CD4-positive, alpha-beta T cell (primary cell): Measurements from ENCODE around the gene CDRT4. TPM values are rescaled to one million over a fixed set of nuclear protein-coding genes. Genes with fewer than 3 reads are reported as not detected.

Experiments used
- ATAC-seq: fragments of 200-7000 bp; cut with Tn5 transposase; one replicate; pipeline ENCODE4 v1.10.0; 2022; ENCODE audit warnings: mild to moderate bottlenecking; ENCODE audit not compliant: poor library complexity
- CTCF ChIA-PET: fragments of 350-600 bp; sonication (Branson Sonifier 250); formaldehyde crosslinking; loops from one replicate; lab custom pipeline; 2021; ENCODE audit warnings: antibody characterized with exemption, inconsistent platforms; lab: Charles Lee
- POLR2A ChIA-PET: fragments of 350-600 bp; sonication (Branson Sonifier 250); formaldehyde crosslinking; loops from one replicate; lab custom pipeline; 2021; ENCODE audit warnings: antibody characterized with exemption, inconsistent platforms; lab: Charles Lee
- DNase-seq, 14 experiments: peaks; one replicate each; pipeline ENCODE4 v3.0.0-alpha.2; 2013 to 2020; ENCODE audit warnings: mixed read lengths in 2 of 14
- H3K27ac ChIP-seq, 2 donors: one replicate each; pipeline versions ENCODE4 v1.5.1 to v1.7.0; 2013; ENCODE audit warnings: low read length in 2 of 2, low read depth in 1 of 2, mild to moderate bottlenecking in 1 of 2
- H3K27me3 ChIP-seq, 2 experiments: 1 replicate in 1 of 2; 2 replicates in 1 of 2; pipeline versions ENCODE4 v1.6.1 to v1.7.0; 2013; ENCODE audit warnings: low read length in 2 of 2, control low read depth in 1 of 2, mild to moderate bottlenecking in 1 of 2, moderate library complexity in 1 of 2; ENCODE audit not compliant: insufficient read depth in 2 of 2, control insufficient read depth in 1 of 2
- H3K36me3 ChIP-seq: one replicate; pipeline ENCODE4 v1.6.1; 2013; ENCODE audit warnings: low read length, control low read depth; ENCODE audit not compliant: insufficient read depth
- H3K4me1 ChIP-seq: one replicate; pipeline ENCODE4 v1.6.1; 2013; ENCODE audit warnings: low read length, control low read depth; ENCODE audit not compliant: insufficient read depth
- H3K4me3 ChIP-seq: one replicate; pipeline ENCODE4 v1.5.1; 2013; ENCODE audit warnings: mild to moderate bottlenecking, low read length, moderate library complexity
- H3K9me3 ChIP-seq, 2 experiments: 1 replicate in 1 of 2; 2 replicates in 1 of 2; pipeline versions ENCODE4 v1.6.1 to v1.7.0; 2013; ENCODE audit warnings: low read length in 2 of 2, mild to moderate bottlenecking in 2 of 2, control low read depth in 1 of 2, moderate library complexity in 1 of 2; ENCODE audit not compliant: control insufficient read depth in 1 of 2, insufficient read depth in 1 of 2
- H3K27ac Mint-ChIP-seq: one replicate; pipeline ENCODE4 v1.8.0; 2020; ENCODE audit warnings: mixed read lengths
- H3K27me3 Mint-ChIP-seq: one replicate; pipeline ENCODE4 v1.8.0; 2021; ENCODE audit warnings: mixed read lengths
- H3K36me3 Mint-ChIP-seq: one replicate; pipeline ENCODE4 v1.8.0; 2021; ENCODE audit warnings: low read depth, mixed read lengths
- H3K4me1 Mint-ChIP-seq: one replicate; pipeline ENCODE4 v1.8.0; 2021; ENCODE audit warnings: low read depth, mixed read lengths
- H3K4me3 Mint-ChIP-seq: one replicate; pipeline ENCODE4 v1.8.0; 2020; ENCODE audit warnings: mild to moderate bottlenecking, mixed read lengths
- H3K9me3 Mint-ChIP-seq: one replicate; pipeline ENCODE4 v1.8.0; 2020; ENCODE audit warnings: mixed read lengths
- CTCF ChIP-seq: fragments of 200-600 bp; IDR thresholded peaks from one replicate; pipeline ENCODE4 v1.8.0; 2022; ENCODE audit warnings: antibody characterized with exemption, mild to moderate bottlenecking
- intact Hi-C, 2 experiments: fragments of 100-400 bp; cut with DNase I in 1 of 2; cut with micrococcal nuclease in 1 of 2; formaldehyde crosslinking; loops; one replicate each; pipeline versions ENCODE4 v1.15.1 to v1.9.0; 2023 to 2025; cut with DNase I, micrococcal nuclease
- total RNA-seq, 174 experiments: library from RNA in 2 of 174; stranded (reverse) in 2 of 174; gene quantifications; one replicate each; pipeline ENCODE4 v1.2.3 and lab custom pipeline; 2021 to 2026

Gene CDRT4
- total RNA-seq, 2 experiments from 2014 or later: 0.89 to 3.3 TPM

- DNase-seq: no peak
- Mint-ChIP-seq H3K4me3 (no peak overlapping the region), H3K9me3 (no peaks in the 10 kb centered on the region), H3K4me1 (no peaks in the 10 kb centered on the region), H3K36me3 (no peaks in the 10 kb centered on the region), H3K27me3 (no peaks in the 10 kb centered on the region), H3K27ac (no peak overlapping the region)
- no peak for ATAC-seq
- Histone ChIP-seq H3K27ac (no peak overlapping the region), H3K36me3 (no peaks in the 10 kb centered on the region), H3K4me3 (no peak overlapping the region), H3K27me3 (no peaks in the 10 kb centered on the region), H3K9me3 (no peaks in the 10 kb centered on the region), H3K4me1 (no peaks in the 10 kb centered on the region)
- TF ChIP-seq CTCF: no peak
- CTCF ChIA-PET: no interaction called here
- POLR2A ChIA-PET: no interaction called here
- intact Hi-C loops: no loop called here
Observed at GRCh38 chr17:15424521-15424920, 42.9 kb downstream of the CDRT4 start.

GRCh38 chr17:15422392-15422965, 44.9 kb downstream of the CDRT4 start:
- no peak overlapping the region for H3K4me3 Mint-ChIP-seq
- DNase-seq (no peak), ATAC-seq (no peak)
- no peaks in the 10 kb centered on the region for H3K36me3 Mint-ChIP-seq
- Histone ChIP-seq H3K27me3 (no peaks in the 10 kb centered on the region), H3K9me3 (no peaks in the 10 kb centered on the region), H3K27ac (no peak overlapping the region), H3K36me3 (no peaks in the 10 kb centered on the region), H3K4me1 (no peaks in the 10 kb centered on the region), H3K4me3 (no peak overlapping the region)
- H3K27me3 Mint-ChIP-seq: no peaks in the 10 kb centered on the region
- intact Hi-C loops: no loop called here
- H3K9me3 Mint-ChIP-seq: no peaks in the 10 kb centered on the region
- no peak overlapping the region for H3K27ac Mint-ChIP-seq
- ChIA-PET POLR2A (no interaction called here), CTCF (interaction anchor here (0.5 kb wide), 1 partner anchor 21 kb away, joined by 4 read pairs; no protein-coding TSS in a partner anchor)
- no peaks in the 10 kb centered on the region for H3K4me1 Mint-ChIP-seq
- no peak for TF ChIP-seq CTCF

GRCh38 chr17:15418781-15419180, 48.6 kb downstream of the CDRT4 start:
- ATAC-seq: no peak
- no peak overlapping the region for H3K27ac ChIP-seq
- Mint-ChIP-seq H3K4me1 (no peaks in the 10 kb centered on the region), H3K36me3 (no peaks in the 10 kb centered on the region), H3K9me3 (no peaks in the 10 kb centered on the region), H3K27me3 (no peaks in the 10 kb centered on the region), H3K27ac (no peak overlapping the region), H3K4me3 (no peak overlapping the region)
- H3K4me3 ChIP-seq: no peak overlapping the region
- TF ChIP-seq CTCF: no peak
- DNase-seq: no peak
- no peaks in the 10 kb centered on the region for H3K36me3 ChIP-seq
- ChIA-PET POLR2A (no interaction called here), CTCF (no interaction called here)
- no peaks in the 10 kb centered on the region for H3K4me1 ChIP-seq
- no peaks in the 10 kb centered on the region for H3K27me3 ChIP-seq
- intact Hi-C loops: no loop called here
- no peaks in the 10 kb centered on the region for H3K9me3 ChIP-seq
